IMR-90 (cell line): ENCODE results near the gene C21orf58. TPM values are rescaled to one million over a fixed set of nuclear protein-coding genes. Genes with fewer than 3 reads are reported as not detected.

Experiments used
- ATAC-seq: fragments of 200-7000 bp; cut with Tn5 transposase; 2 replicates; pipeline ENCODE4 v1.9.1; 2020; ENCODE audit warnings: low read depth, mild to moderate bottlenecking, moderate library complexity
- BruUV-seq: library from RNA; stranded (reverse); fragments of 400-500 nt; replicated peaks from 2 replicates; lab custom pipeline; 2021; lab: Mats Ljungman, UMichigan
- CTCF ChIA-PET: fragments of 300-600 bp; formaldehyde crosslinking; extraction: SDS; loops from one replicate; lab custom pipeline; 2021; ENCODE audit warnings: antibody characterized with exemption; lab: Yijun Ruan, JAX
- POLR2A ChIA-PET: fragments of 300-600 bp; sonication (Branson Sonifier 250); formaldehyde crosslinking; loops from one replicate; lab custom pipeline; 2022; ENCODE audit warnings: antibody characterized with exemption; ENCODE audit not compliant: unreplicated experiment; lab: Charles Lee
- DNase-seq: peaks from one replicate; pipeline ENCODE4 v3.0.0; 2013
- H2AFZ ChIP-seq: replicated peaks from 2 replicates; pipeline ENCODE3; 2013; ENCODE audit warnings: low read length, mild to moderate bottlenecking; ENCODE audit not compliant: poor library complexity
- H2AK5ac ChIP-seq: 2 replicates; pipeline ENCODE4 v1.6.1; 2013; ENCODE audit warnings: low read depth, low read length, inconsistent platforms
- H2AK9ac ChIP-seq: replicated peaks from 2 replicates; pipeline ENCODE3; 2013; ENCODE audit warnings: mild to moderate bottlenecking, low read depth, low read length, moderate library complexity; ENCODE audit not compliant: poor library complexity
- H2BK120ac ChIP-seq: 2 replicates; pipeline ENCODE4 v1.6.1; 2013; ENCODE audit warnings: low read depth, low read length, inconsistent platforms
- H2BK15ac ChIP-seq: 3 replicates; pipeline ENCODE4 v1.6.1; 2013; ENCODE audit warnings: low read depth, low read length, inconsistent platforms
- H2BK20ac ChIP-seq: 2 replicates; pipeline ENCODE4 v1.6.1; 2013; ENCODE audit warnings: low read depth, mild to moderate bottlenecking, inconsistent platforms, low read length, moderate library complexity
- H2BK5ac ChIP-seq: 2 replicates; pipeline ENCODE4 v1.6.1; 2013; ENCODE audit warnings: mild to moderate bottlenecking, low read depth, low read length, inconsistent platforms; ENCODE audit not compliant: poor library complexity, severe bottlenecking
- H3K14ac ChIP-seq: replicated peaks from 2 replicates; pipeline ENCODE4 v1.6.1; 2013; ENCODE audit warnings: low read depth, low read length, inconsistent platforms
- H3K18ac ChIP-seq: 2 replicates; pipeline ENCODE4 v1.6.1; 2013; ENCODE audit warnings: low read depth, low read length, control low read depth
- H3K23ac ChIP-seq: 2 replicates; pipeline ENCODE4 v1.6.1; 2013; ENCODE audit warnings: low read depth, low read length, inconsistent platforms
- H3K27ac ChIP-seq: 2 replicates; pipeline ENCODE4 v1.5.1; 2013; ENCODE audit warnings: mild to moderate bottlenecking, control low read depth, low read length; ENCODE audit not compliant: insufficient read depth
- H3K27me3 ChIP-seq: 2 replicates; pipeline ENCODE4 v1.6.1; 2013; ENCODE audit warnings: low read length; ENCODE audit not compliant: control insufficient read depth, insufficient read depth
- H3K36me3 ChIP-seq: 2 replicates; pipeline ENCODE4 v1.6.1; 2013; ENCODE audit warnings: low read length, mixed read lengths; ENCODE audit not compliant: control insufficient read depth, insufficient read depth
- H3K4ac ChIP-seq: 2 replicates; pipeline ENCODE4 v1.6.1; 2013; ENCODE audit warnings: low read depth, low read length, inconsistent platforms
- H3K4me1 ChIP-seq: 2 replicates; pipeline ENCODE4 v1.6.1; 2013; ENCODE audit warnings: low read length, mixed read lengths; ENCODE audit not compliant: control insufficient read depth, insufficient read depth
- H3K4me2 ChIP-seq: 2 replicates; pipeline ENCODE4 v1.6.1; 2013; ENCODE audit warnings: low read depth, mild to moderate bottlenecking, control low read depth, low read length, moderate library complexity
- H3K4me3 ChIP-seq: 2 replicates; pipeline ENCODE4 v1.5.1; 2013; ENCODE audit warnings: low read depth, mild to moderate bottlenecking, control low read depth, low read length, moderate library complexity; ENCODE audit not compliant: insufficient read depth
- H3K56ac ChIP-seq: 2 replicates; pipeline ENCODE4 v1.6.1; 2013; ENCODE audit warnings: low read length, inconsistent platforms; ENCODE audit not compliant: insufficient read depth; ENCODE audit errors: extremely low read depth
- H3K79me1 ChIP-seq, 2 experiments: 2 replicates each; pipeline ENCODE4 v1.6.1; 2013; ENCODE audit warnings: low read length in 2 of 2, inconsistent platforms in 1 of 2, low read depth in 1 of 2
- H3K9ac ChIP-seq: 2 replicates; pipeline ENCODE4 v1.6.1; 2013; ENCODE audit warnings: low read depth, low read length, control low read depth
- H3K9me1 ChIP-seq: 2 replicates; pipeline ENCODE4 v1.6.1; 2013; ENCODE audit warnings: low read length, inconsistent platforms; ENCODE audit not compliant: insufficient read depth
- H3K9me3 ChIP-seq: 2 replicates; pipeline ENCODE4 v1.6.1; 2013; ENCODE audit warnings: low read length; ENCODE audit not compliant: control insufficient read depth, insufficient read depth
- H4K20me1 ChIP-seq: 2 replicates; pipeline ENCODE4 v1.6.1; 2013; ENCODE audit warnings: low read length, inconsistent platforms; ENCODE audit not compliant: insufficient read depth
- H4K5ac ChIP-seq: 2 replicates; pipeline ENCODE4 v1.6.1; 2013; ENCODE audit warnings: mild to moderate bottlenecking, low read depth, low read length, control low read depth
- H4K8ac ChIP-seq, 2 experiments: 2 replicates each; pipeline ENCODE4 v1.6.1; 2013; ENCODE audit warnings: low read depth in 2 of 2, low read length in 2 of 2, control low read depth in 1 of 2, inconsistent platforms in 1 of 2
- H4K91ac ChIP-seq: 2 replicates; pipeline ENCODE4 v1.6.1; 2013; ENCODE audit warnings: low read depth, low read length, inconsistent platforms; ENCODE audit not compliant: insufficient read depth
- BHLHE40 ChIP-seq: fragments of 150-350 bp; IDR thresholded peaks from 2 replicates; pipeline ENCODE4 v1.6.1; 2016; ENCODE audit warnings: mild to moderate bottlenecking, low read depth, low read length
- CEBPB ChIP-seq: IDR thresholded peaks from 2 replicates; pipeline ENCODE4 v1.6.1; 2012; ENCODE audit warnings: low read depth, low read length, improper control_type of control experiment
- CHD1 ChIP-seq: IDR thresholded peaks from 2 replicates; pipeline ENCODE4 v1.6.1; 2012; ENCODE audit warnings: low read depth, low read length, improper control_type of control experiment
- FOS ChIP-seq: fragments of 150-350 bp; IDR thresholded peaks from 2 replicates; pipeline ENCODE4 v1.6.1; 2016; ENCODE audit warnings: low read depth, low read length
- MAFK ChIP-seq: IDR thresholded peaks from 2 replicates; pipeline ENCODE4 v1.6.1; 2012; ENCODE audit warnings: low read depth, low read length, improper control_type of control experiment
- MAZ ChIP-seq: IDR thresholded peaks from 2 replicates; pipeline ENCODE4 v1.6.1; 2012; ENCODE audit warnings: low read depth, mild to moderate bottlenecking, low read length, improper control_type of control experiment, moderate library complexity, borderline replicate concordance
- MXI1 ChIP-seq: IDR thresholded peaks from 2 replicates; pipeline ENCODE4 v1.6.1; 2012; ENCODE audit warnings: low read depth, mild to moderate bottlenecking, low read length, moderate library complexity, borderline replicate concordance
- NFE2L2 ChIP-seq: fragments of 150-350 bp; IDR thresholded peaks from 2 replicates; pipeline ENCODE4 v1.6.1; 2016; ENCODE audit warnings: low read depth, mild to moderate bottlenecking, low read length
- POLR2A ChIP-seq: IDR thresholded peaks from 2 replicates; pipeline ENCODE4 v1.6.1; 2012; ENCODE audit warnings: mild to moderate bottlenecking, low read depth, low read length
- RAD21 ChIP-seq: IDR thresholded peaks from 2 replicates; pipeline ENCODE4 v1.6.1; 2012; ENCODE audit warnings: low read length, improper control_type of control experiment
- RCOR1 ChIP-seq: IDR thresholded peaks from 2 replicates; pipeline ENCODE4 v1.6.1; 2012; ENCODE audit warnings: mild to moderate bottlenecking, low read length, improper control_type of control experiment; ENCODE audit not compliant: insufficient replicate concordance
- RFX5 ChIP-seq: IDR thresholded peaks from 2 replicates; pipeline ENCODE4 v1.8.0; 2012; ENCODE audit warnings: low read depth, mild to moderate bottlenecking, low read length, moderate library complexity
- SMC3 ChIP-seq: fragments of 150-350 bp; IDR thresholded peaks from 2 replicates; pipeline ENCODE4 v1.6.1; 2016; ENCODE audit warnings: low read depth, mild to moderate bottlenecking, antibody characterized with exemption, low read length, moderate library complexity
- WGBS, 2 experiments: methylation state at CpG; one replicate each; pipeline versions ENCODE4 v1.1.5 to v1.1.7; 2013; ENCODE audit warnings: missing lambda C conversion rate in 2 of 2; ENCODE audit not compliant: insufficient read length in 1 of 2; ENCODE audit errors: extremely low coverage in 2 of 2; 5-methylcytosine and 5-hydroxymethylcytosine counted together
- dilution Hi-C: fragments of 300-500 bp; cut with HindIII; formaldehyde crosslinking; loops from one replicate; pipeline ENCODE4 v1.14.3; 2018; ENCODE audit warnings: low sequenced_read_pairs; ENCODE audit not compliant: unreplicated experiment
- in situ Hi-C: fragments of 300-500 bp; cut with MboI; formaldehyde crosslinking; loops from 3 replicates; pipeline ENCODE4 v1.14.3; 2019; ENCODE audit warnings: low sequenced_read_pairs, inconsistent platforms, mixed read lengths
- intact Hi-C: fragments of 100-400 bp; cut with micrococcal nuclease; formaldehyde crosslinking; loops from 2 replicates; pipeline ENCODE4 v1.10.0; 2022
- polyA plus RNA-seq, 3 experiments: library from polyadenylated mRNA; depleted of rRNA; stranded (reverse); fragments of >200 nt; gene quantifications; 2 replicates each; pipeline ENCODE4 v1.2.3, GENCODE V29; 2012; ENCODE audit warnings: low replicate concordance in 1 of 3
- total RNA-seq: library from RNA; depleted of rRNA; stranded (reverse); fragments of >200 nt; gene quantifications from 2 replicates; pipeline ENCODE4 v1.2.3, GENCODE V29; 2012
- TF ChIP-seq, protein P1 (sequence below): fragments of 150-350 bp; IDR thresholded peaks from 2 replicates; pipeline ENCODE4 v1.6.1; 2017; ENCODE audit warnings: mild to moderate bottlenecking, antibody characterized with exemption, low read length, low read depth
- TF ChIP-seq, protein P2 (sequence below): fragments of 150-350 bp; IDR thresholded peaks from 2 replicates; pipeline ENCODE4 v1.6.1; 2016; ENCODE audit warnings: low read depth, mild to moderate bottlenecking, low read length, moderate library complexity, borderline replicate concordance
- TF ChIP-seq, protein P3 (sequence below): conservative IDR thresholded peaks from 2 replicates; pipeline ENCODE4 v1.5.1; 2012; ENCODE audit warnings: mild to moderate bottlenecking, low read depth, low read length, improper control_type of control experiment

C21orf58 gene
- total and polyA plus RNA-seq, 2 of the 4 experiments (the other 2 are of a cell fraction), result 2.7 to 6.2 TPM

DNA sequence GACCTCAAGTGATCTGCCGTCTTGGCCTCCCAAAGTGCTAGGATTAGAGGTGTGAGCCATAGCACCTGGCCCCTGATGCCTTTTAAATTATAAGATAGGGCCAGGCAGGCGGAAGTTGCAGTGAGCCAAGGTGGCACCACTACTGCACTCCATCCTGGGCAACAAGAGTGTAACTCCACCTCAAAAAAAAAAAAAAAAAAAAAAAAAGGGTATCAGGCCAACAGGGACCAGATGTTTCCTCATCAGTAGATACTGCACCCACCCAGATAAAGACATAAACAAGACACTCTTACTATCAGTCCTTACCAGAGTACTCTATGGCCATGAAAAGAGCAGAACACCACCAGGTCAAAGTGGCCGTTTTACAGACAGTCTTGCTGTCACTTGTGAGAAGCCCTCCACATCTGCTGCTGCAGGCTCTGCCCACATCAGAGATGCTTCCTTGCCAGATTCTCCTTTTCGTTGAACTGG lies 3.3 kb downstream of the C21orf58 start:
- peak overlapping the region; percentile 2; the same call in 1 of the 2 replicates for H3K27ac ChIP-seq
- no peak overlapping the region for H2BK15ac ChIP-seq
- peaks cover 13% of the 10 kb centered on the region for H4K20me1 ChIP-seq
- H3K9me1 ChIP-seq, result peaks cover 6% of the 10 kb centered on the region; the same call in 1 of the 2 replicates
- TF ChIP-seq NFE2L2, result no peak
- TF ChIP-seq RFX5, result no peak
- no peak for TF ChIP-seq RCOR1
- TF ChIP-seq, protein P1, sequence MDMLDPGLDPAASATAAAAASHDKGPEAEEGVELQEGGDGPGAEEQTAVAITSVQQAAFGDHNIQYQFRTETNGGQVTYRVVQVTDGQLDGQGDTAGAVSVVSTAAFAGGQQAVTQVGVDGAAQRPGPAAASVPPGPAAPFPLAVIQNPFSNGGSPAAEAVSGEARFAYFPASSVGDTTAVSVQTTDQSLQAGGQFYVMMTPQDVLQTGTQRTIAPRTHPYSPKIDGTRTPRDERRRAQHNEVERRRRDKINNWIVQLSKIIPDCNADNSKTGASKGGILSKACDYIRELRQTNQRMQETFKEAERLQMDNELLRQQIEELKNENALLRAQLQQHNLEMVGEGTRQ, result no peak
- no peak for TF ChIP-seq MAZ
- no peak for TF ChIP-seq CEBPB
- no peak for TF ChIP-seq MXI1
- no peak for TF ChIP-seq MAFK
- no peak for TF ChIP-seq FOS
- no peak for TF ChIP-seq RAD21
- TF ChIP-seq, protein P2, sequence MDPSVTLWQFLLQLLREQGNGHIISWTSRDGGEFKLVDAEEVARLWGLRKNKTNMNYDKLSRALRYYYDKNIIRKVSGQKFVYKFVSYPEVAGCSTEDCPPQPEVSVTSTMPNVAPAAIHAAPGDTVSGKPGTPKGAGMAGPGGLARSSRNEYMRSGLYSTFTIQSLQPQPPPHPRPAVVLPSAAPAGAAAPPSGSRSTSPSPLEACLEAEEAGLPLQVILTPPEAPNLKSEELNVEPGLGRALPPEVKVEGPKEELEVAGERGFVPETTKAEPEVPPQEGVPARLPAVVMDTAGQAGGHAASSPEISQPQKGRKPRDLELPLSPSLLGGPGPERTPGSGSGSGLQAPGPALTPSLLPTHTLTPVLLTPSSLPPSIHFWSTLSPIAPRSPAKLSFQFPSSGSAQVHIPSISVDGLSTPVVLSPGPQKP, result no peak
- TF ChIP-seq CHD1, result no peak
- no peak for TF ChIP-seq BHLHE40
- TF ChIP-seq POLR2A, result no peak
- TF ChIP-seq SMC3, result no peak
- TF ChIP-seq, protein P3, sequence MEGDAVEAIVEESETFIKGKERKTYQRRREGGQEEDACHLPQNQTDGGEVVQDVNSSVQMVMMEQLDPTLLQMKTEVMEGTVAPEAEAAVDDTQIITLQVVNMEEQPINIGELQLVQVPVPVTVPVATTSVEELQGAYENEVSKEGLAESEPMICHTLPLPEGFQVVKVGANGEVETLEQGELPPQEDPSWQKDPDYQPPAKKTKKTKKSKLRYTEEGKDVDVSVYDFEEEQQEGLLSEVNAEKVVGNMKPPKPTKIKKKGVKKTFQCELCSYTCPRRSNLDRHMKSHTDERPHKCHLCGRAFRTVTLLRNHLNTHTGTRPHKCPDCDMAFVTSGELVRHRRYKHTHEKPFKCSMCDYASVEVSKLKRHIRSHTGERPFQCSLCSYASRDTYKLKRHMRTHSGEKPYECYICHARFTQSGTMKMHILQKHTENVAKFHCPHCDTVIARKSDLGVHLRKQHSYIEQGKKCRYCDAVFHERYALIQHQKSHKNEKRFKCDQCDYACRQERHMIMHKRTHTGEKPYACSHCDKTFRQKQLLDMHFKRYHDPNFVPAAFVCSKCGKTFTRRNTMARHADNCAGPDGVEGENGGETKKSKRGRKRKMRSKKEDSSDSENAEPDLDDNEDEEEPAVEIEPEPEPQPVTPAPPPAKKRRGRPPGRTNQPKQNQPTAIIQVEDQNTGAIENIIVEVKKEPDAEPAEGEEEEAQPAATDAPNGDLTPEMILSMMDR, result no peak
- no peak overlapping the region for H2BK20ac ChIP-seq
- ATAC-seq (no peak), DNase-seq (no peak)
- H3K4ac ChIP-seq, result no peak overlapping the region
- in situ Hi-C loops (no loop called here), dilution Hi-C loops (no loop called here), intact Hi-C loops (loop anchor here (10.0 kb wide), 1 partner anchor 346 kb away; no protein-coding TSS in a partner anchor)
- no peaks in the 10 kb centered on the region; the same call in 1 of the 2 replicates for H3K36me3 ChIP-seq
- CTCF ChIA-PET, result no interaction called here
- peak overlapping the region; percentile 27 for H2AFZ ChIP-seq
- no peak overlapping the region for H2BK5ac ChIP-seq
- H2AK9ac ChIP-seq, result no peak overlapping the region
- H3K79me1 ChIP-seq, result peaks cover 21 to 57% of the 10 kb centered on the region in 2 experiments
- POLR2A ChIA-PET, result no interaction called here
- peak overlapping the region; percentile 75; the same call in 1 of the 2 replicates for H3K23ac ChIP-seq
- no peak overlapping the region for H4K91ac ChIP-seq
- no peak overlapping the region for H2BK120ac ChIP-seq
- H3K27me3 ChIP-seq, result no peaks in the 10 kb centered on the region
- H3K9me3 ChIP-seq, result no peaks in the 10 kb centered on the region
- no peak overlapping the region; the same call in 1 of the 2 replicates for H3K9ac ChIP-seq
- H3K4me3 ChIP-seq, result no peak overlapping the region
- H3K14ac ChIP-seq, result 0 out of 2 replicates have a peak overlapping the region, but pooled peaks have one; percentile 11
- H4K8ac ChIP-seq, result peak overlapping the region in 1 of 2 experiments; percentile 15; a peak in 1 of 4 replicates
- H3K56ac ChIP-seq, result no peak overlapping the region
- BruUV-seq, result no TSS peak
- peak overlapping the region; percentile 52 for H3K4me2 ChIP-seq
- H3K4me1 ChIP-seq, result peaks cover 4% of the 10 kb centered on the region
- 60% methylated on average over 1 of the region's 4 CpGs; no CpG with 5 or more reads in 1 of the 2 experiments for WGBS, 2 experiments
- H4K5ac ChIP-seq, result no peak overlapping the region
- no peak overlapping the region for H3K18ac ChIP-seq
- no peak overlapping the region for H2AK5ac ChIP-seq
